GM23248 (cell line): ENCODE results near the gene ALDH1A3. TPM values are rescaled to one million over a fixed set of nuclear protein-coding genes. Genes with fewer than 3 reads are reported as not detected.

ENCODE experiments used
- DNase-seq: peaks from one replicate; pipeline ENCODE4 v3.0.0-alpha.2; 2015
- H2AFZ ChIP-seq: fragments of 200-600 bp; sonication (generic); 2 replicates; pipeline ENCODE4 v1.6.1; 2016; ENCODE audit warnings: antibody characterized with exemption
- H3F3A ChIP-seq: fragments of 200-600 bp; sonication (generic); 2 replicates; pipeline ENCODE4 v1.6.1; 2016; ENCODE audit warnings: mild to moderate bottlenecking, antibody characterized with exemption, mixed run types; ENCODE audit not compliant: insufficient read depth
- H3K27ac ChIP-seq: fragments of 200-600 bp; sonication (generic); 2 replicates; pipeline ENCODE4 v1.5.1; 2016; ENCODE audit warnings: mild to moderate bottlenecking
- H3K27me3 ChIP-seq: fragments of 200-600 bp; sonication (generic); replicated peaks from 2 replicates; pipeline ENCODE4 v1.6.1; 2016; ENCODE audit warnings: mild to moderate bottlenecking; ENCODE audit not compliant: insufficient read depth
- H3K36me3 ChIP-seq: fragments of 200-600 bp; sonication (generic); 2 replicates; pipeline ENCODE4 v1.6.1; 2016; ENCODE audit warnings: low read depth, mild to moderate bottlenecking
- H3K4me1 ChIP-seq: fragments of 200-600 bp; sonication (generic); 2 replicates; pipeline ENCODE4 v1.6.1; 2016; ENCODE audit warnings: mild to moderate bottlenecking; ENCODE audit not compliant: insufficient read depth
- H3K4me2 ChIP-seq: fragments of 200-600 bp; sonication (generic); one replicate; pipeline ENCODE4 v1.6.1; 2016; ENCODE audit warnings: mild to moderate bottlenecking; ENCODE audit not compliant: unreplicated experiment
- H3K4me3 ChIP-seq: fragments of 200-600 bp; sonication (generic); 2 replicates; pipeline ENCODE4 v1.5.1; 2016; ENCODE audit warnings: mild to moderate bottlenecking
- H3K79me2 ChIP-seq: fragments of 200-600 bp; sonication (generic); 2 replicates; pipeline ENCODE4 v1.6.1; 2016; ENCODE audit warnings: mild to moderate bottlenecking; ENCODE audit not compliant: insufficient read depth
- H3K9ac ChIP-seq: fragments of 200-600 bp; sonication (generic); 2 replicates; pipeline ENCODE4 v1.6.1; 2016; ENCODE audit warnings: mild to moderate bottlenecking
- H3K9me2 ChIP-seq: fragments of 200-600 bp; sonication (generic); 2 replicates; pipeline ENCODE4 v1.6.1; 2016; ENCODE audit warnings: mixed run types, mild to moderate bottlenecking, moderate library complexity; ENCODE audit not compliant: insufficient read depth
- H3K9me3 ChIP-seq: fragments of 200-600 bp; sonication (generic); one replicate; pipeline ENCODE4 v1.6.1; 2017; ENCODE audit warnings: low read depth
- H4K20me1 ChIP-seq: fragments of 200-600 bp; sonication (generic); 2 replicates; pipeline ENCODE4 v1.6.0; 2016; ENCODE audit not compliant: insufficient read depth
- EZH2 ChIP-seq: fragments of 200-600 bp; sonication (generic); IDR thresholded peaks from 2 replicates; pipeline ENCODE4 v1.6.1; 2018; ENCODE audit warnings: antibody characterized with exemption, mild to moderate bottlenecking; ENCODE audit not compliant: insufficient read depth, poor library complexity, severe bottlenecking
- EZH2phosphoT487 ChIP-seq: fragments of 200-600 bp; sonication (generic); IDR thresholded peaks from 2 replicates; pipeline ENCODE4 v1.6.1; 2018; ENCODE audit warnings: antibody characterized with exemption, moderate library complexity, mild to moderate bottlenecking, low read depth; ENCODE audit not compliant: insufficient read depth
- WGBS, 2 experiments: methylation state at CpG; one replicate each; pipeline ENCODE4 v1.1.6; 2015 to 2017; ENCODE audit warnings: low lambda C conversion rate in 2 of 2, low coverage in 1 of 2; ENCODE audit errors: missing lambda C conversion rate in 2 of 2; 5-methylcytosine and 5-hydroxymethylcytosine counted together
- in situ Hi-C: fragments of 300-500 bp; cut with MboI; formaldehyde crosslinking; loops from 2 replicates; pipeline ENCODE4 v1.15.0; 2020
- polyA plus RNA-seq: library from polyadenylated mRNA; unstranded; fragments of >200 nt; fragmentation: Nextera tagmentation; extraction: Ambion mirVana; gene quantifications from 2 replicates; pipeline ENCODE4 v1.2.1, GENCODE V29; 2016
- total RNA-seq: library from RNA; depleted of rRNA; stranded (reverse); fragments of >200 nt; shearing (Covaris generic); gene quantifications from 2 replicates; pipeline ENCODE4 v1.2.3, GENCODE V29; 2014

The ALDH1A3 gene
- total and polyA plus RNA-seq, 2 experiments from 2014 or later: 4.8 to 9.9 TPM

DNA sequence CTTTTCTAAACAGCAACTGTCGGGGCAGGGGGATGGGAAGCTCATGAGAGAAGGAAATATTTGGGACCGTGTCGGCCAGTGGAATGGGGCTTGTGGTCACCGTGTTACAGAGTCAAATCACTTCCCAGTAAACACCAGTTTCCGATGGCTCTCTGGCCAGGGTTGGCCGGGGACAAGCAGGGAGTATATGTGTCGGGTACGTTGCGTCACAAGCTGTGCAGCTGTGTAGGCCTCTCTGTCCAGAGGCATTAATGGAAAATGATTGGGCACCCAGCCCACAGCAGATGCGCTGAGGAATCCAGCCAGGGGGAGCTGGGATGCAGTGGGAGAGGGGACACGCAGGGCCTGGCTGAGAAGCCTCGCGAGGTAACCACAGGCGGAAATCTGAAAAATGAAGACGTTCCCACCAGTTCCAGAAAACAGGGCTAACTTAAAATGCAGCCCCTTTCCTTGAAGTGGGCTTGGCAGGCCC, 15.8 kb upstream of the ALDH1A3 start:
- Histone ChIP-seq H3K9ac (no peak overlapping the region), H3K4me3 (no peak overlapping the region), H3K79me2 (no peaks in the 10 kb centered on the region), H4K20me1 (no peaks in the 10 kb centered on the region), H3F3A (no peaks in the 10 kb centered on the region), H3K36me3 (no peaks in the 10 kb centered on the region), H3K27ac (no peak overlapping the region), H2AFZ (no peak overlapping the region), H3K9me3 (no peaks in the 10 kb centered on the region), H3K4me1 (peaks cover 5% of the 10 kb centered on the region; the same call in 1 of the 2 replicates), H3K4me2 (no peak overlapping the region), H3K27me3 (no peaks in the 10 kb centered on the region), H3K9me2 (no peaks in the 10 kb centered on the region)
- 74 to 76% methylated on average over 15 of the region's 15 CpGs for WGBS, 2 experiments
- in situ Hi-C loops: no loop called here
- no peak for DNase-seq
- TF ChIP-seq EZH2: no peak
- no peak for TF ChIP-seq EZH2phosphoT487

DNA sequence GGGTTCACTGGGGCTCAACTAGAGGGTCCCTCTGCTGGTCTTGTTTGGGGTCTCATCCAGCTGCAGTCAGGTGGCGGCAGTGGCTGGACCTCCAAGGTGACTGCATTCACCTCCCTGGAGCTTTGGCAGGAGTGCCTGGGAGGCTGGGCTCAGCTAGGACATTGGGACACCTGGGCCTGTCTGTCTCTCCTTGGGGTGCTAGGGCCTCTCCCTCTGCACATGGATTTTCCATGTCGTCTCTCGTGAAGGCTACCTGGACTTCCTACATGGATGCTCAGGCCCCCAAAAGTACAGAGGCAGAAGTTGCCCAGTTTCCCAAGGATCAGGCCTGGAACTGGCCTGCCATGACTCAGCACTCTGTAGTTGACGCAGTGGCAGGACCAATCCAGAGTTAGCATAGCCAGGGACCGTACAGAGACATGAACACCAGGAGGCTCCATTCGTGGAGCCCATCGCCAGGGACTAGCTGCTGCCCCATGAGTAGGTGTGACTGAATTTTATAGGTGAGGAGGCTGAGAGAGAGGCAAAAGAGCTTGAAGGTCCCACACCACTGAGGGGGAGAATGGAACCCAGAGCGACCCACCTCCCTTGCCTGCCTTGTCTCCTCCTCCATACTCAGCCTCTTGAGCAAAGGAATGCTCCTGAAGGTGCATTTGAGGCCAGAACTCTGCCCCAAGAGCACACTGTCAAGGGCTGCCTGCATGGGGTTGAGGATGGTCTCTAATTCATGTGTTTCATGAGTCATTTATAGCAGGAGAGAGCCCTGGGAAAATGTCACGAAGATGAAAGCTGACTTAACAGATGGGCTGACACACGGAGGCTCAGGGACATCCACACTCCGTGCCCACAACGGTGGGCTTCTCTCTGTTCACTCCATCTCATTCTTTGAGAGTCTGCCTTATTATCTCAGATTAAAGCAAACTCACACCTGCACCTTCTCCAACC, 13.0 kb upstream of the ALDH1A3 start:
- no peaks in the 10 kb centered on the region for H3K36me3 ChIP-seq
- no peaks in the 10 kb centered on the region for H3K27me3 ChIP-seq
- H2AFZ ChIP-seq: no peak overlapping the region
- no peak overlapping the region for H3K9ac ChIP-seq
- no peak overlapping the region for H3K4me3 ChIP-seq
- in situ Hi-C loops: no loop called here
- no peak overlapping the region for H3K4me2 ChIP-seq
- DNase-seq: no peak
- H4K20me1 ChIP-seq: no peaks in the 10 kb centered on the region
- no peaks in the 10 kb centered on the region for H3F3A ChIP-seq
- H3K9me2 ChIP-seq: no peaks in the 10 kb centered on the region
- 89 to 92% methylated on average over 12 of the region's 12 CpGs for WGBS, 2 experiments
- H3K9me3 ChIP-seq: no peaks in the 10 kb centered on the region
- H3K27ac ChIP-seq: no peak overlapping the region
- H3K79me2 ChIP-seq: no peaks in the 10 kb centered on the region
- TF ChIP-seq EZH2 (no peak), EZH2phosphoT487 (no peak)
- peaks cover 5% of the 10 kb centered on the region; the same call in 1 of the 2 replicates for H3K4me1 ChIP-seq

GRCh38 chr15:100867433-100867832, 12.2 kb upstream of the ALDH1A3 start:
- Histone ChIP-seq H3K4me3 (no peak overlapping the region), H3K9me2 (no peaks in the 10 kb centered on the region)
- TF ChIP-seq EZH2phosphoT487: no peak
- TF ChIP-seq EZH2: no peak

DNA sequence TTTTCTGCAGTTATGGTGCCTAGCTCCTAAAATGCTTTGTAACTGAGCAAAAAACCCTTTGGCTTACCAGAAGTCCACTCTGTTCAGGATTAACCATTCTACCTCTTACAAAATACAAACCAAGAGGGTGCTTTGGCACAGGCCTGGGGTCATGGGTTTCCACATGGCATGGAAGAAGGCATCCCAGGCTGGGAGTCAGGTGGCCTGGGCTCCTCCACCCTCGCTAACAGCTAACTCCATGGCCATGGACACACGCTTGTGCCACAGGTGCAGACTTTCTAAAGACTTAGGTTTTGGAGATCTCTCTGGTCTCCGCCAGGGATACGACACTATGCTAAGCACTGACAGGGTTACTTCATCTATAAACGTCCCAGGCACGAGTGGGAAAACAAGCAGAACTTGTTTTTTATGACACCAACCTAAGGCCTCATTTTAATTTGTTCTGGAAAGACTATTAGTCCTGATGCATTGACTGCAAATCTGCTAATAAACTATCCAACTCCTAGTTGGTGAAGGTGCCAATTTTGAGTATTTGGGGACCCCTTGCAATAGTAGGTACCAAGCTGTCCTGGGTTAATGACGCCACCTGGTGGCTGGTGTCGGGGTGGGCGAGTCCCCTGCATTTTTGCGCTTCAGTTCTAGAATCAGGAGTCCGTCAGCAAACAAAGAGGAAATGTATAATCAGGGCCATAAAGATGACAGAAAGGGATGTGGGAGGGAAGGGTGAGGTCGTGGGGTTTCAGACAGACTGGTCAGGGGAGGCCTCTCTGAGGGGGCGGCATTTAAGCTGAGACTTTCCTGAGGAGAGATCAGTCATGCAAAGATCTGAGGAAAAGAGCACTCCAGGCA, 10.3 kb upstream of the ALDH1A3 start:
- H3K27ac ChIP-seq: no peak overlapping the region
- in situ Hi-C loops: no loop called here

More at GRCh38 chr15:100867433-100867832, 12.2 kb upstream of the ALDH1A3 start:
- Histone ChIP-seq H4K20me1 (no peaks in the 10 kb centered on the region), H3K27me3 (no peaks in the 10 kb centered on the region), H3K36me3 (no peaks in the 10 kb centered on the region), H3K9ac (no peak overlapping the region), H3F3A (no peaks in the 10 kb centered on the region), H3K4me2 (no peak overlapping the region), H3K4me1 (peaks cover 5% of the 10 kb centered on the region; the same call in 1 of the 2 replicates), H3K27ac (no peak overlapping the region), H3K9me3 (no peaks in the 10 kb centered on the region), H3K79me2 (no peaks in the 10 kb centered on the region), H2AFZ (no peak overlapping the region)
- WGBS, 2 experiments: 82 to 90% methylated on average over 3 of the region's 3 CpGs
- no peak for DNase-seq
- in situ Hi-C loops: no loop called here

More for the DNA sequence above, 10.3 kb upstream of the ALDH1A3 start:
- no peaks in the 10 kb centered on the region for H3K9me2 ChIP-seq
- no peaks in the 10 kb centered on the region for H3K9me3 ChIP-seq
- no peaks in the 10 kb centered on the region for H4K20me1 ChIP-seq
- H2AFZ ChIP-seq: no peak overlapping the region
- no peaks in the 10 kb centered on the region for H3K27me3 ChIP-seq
- H3K79me2 ChIP-seq: no peaks in the 10 kb centered on the region
- H3K36me3 ChIP-seq: no peaks in the 10 kb centered on the region
- TF ChIP-seq EZH2phosphoT487: no peak
- TF ChIP-seq EZH2: no peak
- 73 to 78% methylated on average over 13 of the region's 13 CpGs for WGBS, 2 experiments
- H3K9ac ChIP-seq: no peak overlapping the region
- H3K4me2 ChIP-seq: no peak overlapping the region
- no peaks in the 10 kb centered on the region for H3F3A ChIP-seq
- no peaks in the 10 kb centered on the region for H3K4me1 ChIP-seq
- no peak overlapping the region for H3K4me3 ChIP-seq
- no peak for DNase-seq
